Esophagus squamous epithelium (tissue), 5 donors: ENCODE data around the gene ITM2C. TPM values are rescaled to one million over a fixed set of nuclear protein-coding genes. Genes with fewer than 3 reads are reported as not detected.

Experiments
- DNase-seq: peaks from one replicate; lab custom pipeline; 2025; lab: John Stamatoyannopoulos, UW
- H3K27ac ChIP-seq, 4 donors: fragments of 200-600 bp; sonication (generic); one replicate each; pipeline ENCODE4 v1.5.1; 2016 to 2019; ENCODE audit warnings: mild to moderate bottlenecking in 1 of 4
- H3K27me3 ChIP-seq, 4 donors: fragments of 200-600 bp; sonication (generic); 1 replicate in 3 of 4; 2 replicates in 1 of 4; pipeline versions ENCODE4 v1.5.1 to v1.6.0; 2017 to 2021; ENCODE audit warnings: antibody characterized with exemption in 1 of 4
- H3K36me3 ChIP-seq, 3 donors: fragments of 200-600 bp; sonication (generic); one replicate each; pipeline ENCODE4 v1.5.1; 2016 to 2019
- H3K4me1 ChIP-seq, 3 donors: fragments of 200-600 bp; sonication (generic); one replicate each; pipeline ENCODE4 v1.5.1; 2017 to 2019
- H3K4me3 ChIP-seq, 4 donors: fragments of 200-600 bp; sonication (generic); 1 replicate in 3 of 4; 2 replicates in 1 of 4; pipeline ENCODE4 v1.5.1; 2016 to 2019; ENCODE audit warnings: mild to moderate bottlenecking in 2 of 4, moderate library complexity in 1 of 4
- H3K9me3 ChIP-seq, 3 donors: fragments of 200-600 bp; sonication (generic); one replicate each; pipeline ENCODE4 v1.5.1; 2016 to 2019
- CTCF ChIP-seq, 6 experiments: fragments of 450-650 bp in 4 of 6; fragments of 200-600 bp in 2 of 6; sonication (generic) in 2 of 6; IDR thresholded peaks; one replicate each; pipeline ENCODE4 v1.5.1; 2016 to 2019; ENCODE audit warnings: antibody characterized with exemption in 6 of 6, mild to moderate bottlenecking in 4 of 6, moderate library complexity in 4 of 6
- POLR2A ChIP-seq, 4 donors: fragments of 450-650 bp; IDR thresholded peaks; one replicate each; pipeline ENCODE4 v1.6.1; 2017; ENCODE audit warnings: antibody characterized with exemption in 4 of 4, mild to moderate bottlenecking in 4 of 4, moderate library complexity in 3 of 4
- WGBS, 2 donors: methylation state at CpG; one replicate each; pipeline ENCODE4 v1.1.5; 2018; 5-methylcytosine and 5-hydroxymethylcytosine counted together
- intact Hi-C: fragments of 100-400 bp; cut with DNase I; formaldehyde crosslinking; loops from one replicate; pipeline ENCODE4 v1.15.0; 2022
- total RNA-seq, 4 donors: library from RNA; depleted of rRNA; stranded (reverse); fragments of >200 nt; gene quantifications; one replicate each; pipeline ENCODE4 v1.1.0, GENCODE V29; 2016
- donor health status: DM: yes; HTN: yes; CAD: no.

ITM2C gene
- total RNA-seq, 4 donors from 2014 or later: 3.8 to 31.9 (median 10.3) TPM

DNA sequence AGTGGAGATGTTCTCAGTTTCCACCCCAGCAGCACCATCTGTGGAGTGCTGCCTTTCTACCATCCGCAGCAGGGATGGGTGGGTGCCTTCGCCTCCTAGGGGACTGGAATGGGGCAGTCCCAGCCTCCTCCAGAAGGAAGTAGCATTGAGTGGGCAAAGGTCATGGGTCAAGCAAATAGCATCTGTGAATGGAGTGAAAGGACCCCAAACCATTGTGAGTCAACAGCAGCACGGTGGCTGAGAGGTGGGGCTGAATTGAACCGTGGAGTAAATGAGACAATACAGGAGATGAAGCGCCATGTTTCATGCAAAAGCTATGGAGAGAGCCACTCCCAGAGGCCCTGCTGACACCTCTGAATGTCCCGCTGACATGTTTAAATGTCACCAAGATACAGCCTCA lies 50.6 kb downstream of the ITM2C start:
- TF ChIP-seq POLR2A (IDR thresholded peaks at IDR 0.05): no peak
- TF ChIP-seq CTCF (IDR thresholded peaks at IDR 0.05): no peak
- Histone ChIP-seq H3K4me3 (no peak overlapping the region), H3K9me3 (no peaks in the 10 kb centered on the region), H3K27ac (no peak overlapping the region), H3K4me1 (no peaks in the 10 kb centered on the region), H3K36me3 (no peaks in the 10 kb centered on the region), H3K27me3 (peaks cover 0 to 44% (median 0%) of the 10 kb centered on the region in 4 donors)
- intact Hi-C loops: no loop called here
- 61 to 65% methylated on average over 4 of the region's 6 CpGs for WGBS, 2 donors
- no peak for DNase-seq

- TF ChIP-seq POLR2A (IDR thresholded peaks at IDR 0.05) (no peak), CTCF (IDR thresholded peaks at IDR 0.05) (no peak)
- DNase-seq: no peak
- intact Hi-C loops: no loop called here
These were observed 51.5 kb downstream of the ITM2C start for GRCh38 chr2:230916218-230916617.

GRCh38 chr2:230919240-230919639 lies 54.5 kb downstream of the ITM2C start:
- no peak overlapping the region for H3K4me3 ChIP-seq
- no peak for TF ChIP-seq CTCF (IDR thresholded peaks at IDR 0.05)
- TF ChIP-seq POLR2A (IDR thresholded peaks at IDR 0.05): no peak
- 57 to 58% methylated on average over 2 of the region's 2 CpGs for WGBS, 2 donors
- peaks cover 0 to 37% (median 0%) of the 10 kb centered on the region in 4 donors for H3K27me3 ChIP-seq
- intact Hi-C loops: no loop called here
- no peak overlapping the region for H3K27ac ChIP-seq
- no peaks in the 10 kb centered on the region for H3K9me3 ChIP-seq
- no peaks in the 10 kb centered on the region for H3K4me1 ChIP-seq
- no peak for DNase-seq
- no peaks in the 10 kb centered on the region for H3K36me3 ChIP-seq

More at GRCh38 chr2:230916218-230916617, 51.5 kb downstream of the ITM2C start:
- Histone ChIP-seq H3K9me3 (no peaks in the 10 kb centered on the region), H3K4me3 (no peak overlapping the region), H3K4me1 (no peaks in the 10 kb centered on the region), H3K27ac (no peak overlapping the region), H3K36me3 (no peaks in the 10 kb centered on the region), H3K27me3 (peaks cover 0 to 42% (median 0%) of the 10 kb centered on the region in 4 donors)
- WGBS, 2 donors: 67 to 78% methylated on average over 7 of the region's 7 CpGs

GRCh38 chr2:230919681-230920080 lies 54.9 kb downstream of the ITM2C start:
- no peaks in the 10 kb centered on the region for H3K36me3 ChIP-seq
- no peaks in the 10 kb centered on the region for H3K4me1 ChIP-seq
- no peak overlapping the region for H3K27ac ChIP-seq
- intact Hi-C loops: no loop called here
- no peaks in the 10 kb centered on the region for H3K9me3 ChIP-seq
- peaks cover 0 to 37% (median 0%) of the 10 kb centered on the region in 4 donors for H3K27me3 ChIP-seq
- no peak overlapping the region for H3K4me3 ChIP-seq
- DNase-seq: no peak
- TF ChIP-seq CTCF (IDR thresholded peaks at IDR 0.05) (no peak), POLR2A (IDR thresholded peaks at IDR 0.05) (no peak)
- WGBS, 2 donors: 60 to 65% methylated on average over 2 of the region's 2 CpGs

- DNase-seq: no peak
- peaks cover 0 to 36% (median 0%) of the 10 kb centered on the region in 4 donors for H3K27me3 ChIP-seq
- H3K4me3 ChIP-seq: no peak overlapping the region
- H3K4me1 ChIP-seq: peaks cover 0 to 2% (median 0%) of the 10 kb centered on the region in 3 donors
- WGBS, 2 donors: 54 to 58% methylated on average over 2 of the region's 2 CpGs
- no peaks in the 10 kb centered on the region for H3K9me3 ChIP-seq
- TF ChIP-seq POLR2A (IDR thresholded peaks at IDR 0.05) (no peak), CTCF (IDR thresholded peaks at IDR 0.05) (no peak)
- intact Hi-C loops: no loop called here
- H3K36me3 ChIP-seq: no peaks in the 10 kb centered on the region
- no peak overlapping the region for H3K27ac ChIP-seq
These were observed 55.4 kb downstream of the ITM2C start for GRCh38 chr2:230920167-230920566.
